Left forelimb (tissue), 1 donor: ENCODE data around the gene ATRX.
A peak's percentile ranks its signal among the peaks of the same experiment; 100 is the strongest.
"Not testable (repeated sequence)": the region's sequence is repeated elsewhere in the genome, so short reads cannot be mapped to it uniquely, and the experiment has no call there.

ENCODE experiments used
- DNase-seq: peaks from one replicate; pipeline ENCODE4 v3.0.0-alpha.2; 2018; ENCODE audit warnings: low spot score

The ATRX gene

GRCh38 chrX:77785486-77786364, at the start of gene ATRX:
Gene ATRX (minus strand): TSS chrX:77786216. CDS start chrX:77786001, 215 bp downstream.
- peak; percentile 83 for DNase-seq

DNA sequence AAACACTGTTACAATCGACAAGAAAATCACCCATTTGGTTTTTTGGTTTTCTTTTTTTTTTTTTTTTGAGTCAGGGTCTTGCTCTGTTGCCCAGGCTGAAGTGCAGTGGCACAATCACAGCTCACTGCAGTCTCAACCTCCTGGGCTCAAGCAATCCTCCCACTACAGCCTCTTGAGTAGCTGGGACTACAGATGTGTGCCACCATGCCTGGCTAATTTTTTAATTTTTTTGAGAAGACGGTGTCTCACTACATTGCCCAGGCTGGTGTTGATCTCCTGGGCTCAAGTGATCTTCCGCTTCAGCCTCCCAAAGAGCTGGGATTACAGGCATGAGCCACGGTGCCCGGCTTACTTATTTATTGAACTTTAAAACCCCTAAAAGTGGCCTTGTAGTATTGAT, 45.5 kb upstream of the ATRX start:
- DNase-seq, result not testable (repeated sequence)

DNA sequence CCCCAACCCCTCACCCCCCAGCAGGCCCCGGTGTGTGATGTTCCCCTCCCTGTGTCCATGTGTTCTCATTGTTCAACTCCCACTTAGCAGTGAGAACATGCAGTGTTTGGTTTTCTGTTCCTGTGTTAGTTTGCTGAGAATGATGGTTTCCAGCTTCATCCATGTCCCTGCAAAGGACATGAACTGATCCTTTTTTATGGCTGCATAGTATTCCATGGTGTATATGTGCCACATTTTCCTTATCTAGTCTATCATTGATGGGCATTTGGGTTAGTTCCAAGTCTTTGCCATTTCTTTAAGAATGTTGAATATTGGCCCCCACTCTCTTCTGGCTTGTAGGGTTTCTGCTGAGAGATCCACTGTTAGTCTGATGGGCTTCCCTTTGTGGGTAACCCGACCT, 36.0 kb upstream of the ATRX start:
- not testable (repeated sequence) for DNase-seq

DNA sequence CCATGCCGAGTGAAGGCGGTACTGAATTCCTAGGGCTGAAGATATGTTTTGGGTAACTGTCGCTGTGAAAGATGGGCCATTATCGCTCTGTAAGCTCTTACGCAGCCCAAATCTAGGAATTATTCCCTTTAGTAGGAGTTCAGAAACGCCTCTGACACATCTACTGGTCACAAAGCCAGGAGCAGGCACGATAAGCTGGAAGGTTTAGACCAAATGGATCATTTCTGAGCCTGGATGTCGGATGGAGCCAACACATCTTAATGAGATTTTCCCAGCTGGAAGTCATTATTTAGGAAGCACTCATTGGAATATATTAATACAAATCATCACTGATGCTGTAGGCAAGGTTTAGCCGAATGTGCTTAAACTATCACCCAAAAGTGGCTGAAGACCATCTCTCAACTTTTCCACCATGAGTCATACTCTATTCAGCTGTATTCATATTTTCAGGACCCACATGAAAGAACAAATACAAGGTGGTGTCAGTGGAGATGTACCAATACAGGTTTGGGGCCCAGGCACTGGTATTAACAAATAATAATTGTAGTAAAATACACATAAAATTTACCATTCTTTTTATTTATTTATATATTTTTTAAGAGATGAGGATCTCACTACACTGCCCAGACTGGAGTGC, 34.2 kb upstream of the ATRX start:
- DNase-seq, result no peak

DNA sequence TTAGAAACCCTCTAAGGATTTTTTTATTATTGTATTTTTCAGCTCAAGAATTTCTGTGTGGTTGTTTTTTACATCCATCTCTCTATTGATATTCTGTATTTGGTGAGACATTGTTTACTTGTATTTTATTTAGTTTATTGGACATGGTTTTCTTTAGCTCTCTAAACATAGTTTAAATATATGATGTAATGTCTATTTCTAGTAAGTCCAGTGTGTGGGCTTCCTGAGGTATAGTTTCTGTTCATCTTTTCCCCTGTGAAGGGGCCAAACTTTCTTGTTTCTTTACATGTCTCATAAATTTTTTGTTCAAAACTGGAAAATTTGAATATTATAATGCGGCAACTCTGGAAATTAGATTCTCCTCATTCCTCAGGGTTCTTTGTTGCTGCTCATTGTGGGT, 28.2 kb upstream of the ATRX start:
- no peak for DNase-seq

DNA sequence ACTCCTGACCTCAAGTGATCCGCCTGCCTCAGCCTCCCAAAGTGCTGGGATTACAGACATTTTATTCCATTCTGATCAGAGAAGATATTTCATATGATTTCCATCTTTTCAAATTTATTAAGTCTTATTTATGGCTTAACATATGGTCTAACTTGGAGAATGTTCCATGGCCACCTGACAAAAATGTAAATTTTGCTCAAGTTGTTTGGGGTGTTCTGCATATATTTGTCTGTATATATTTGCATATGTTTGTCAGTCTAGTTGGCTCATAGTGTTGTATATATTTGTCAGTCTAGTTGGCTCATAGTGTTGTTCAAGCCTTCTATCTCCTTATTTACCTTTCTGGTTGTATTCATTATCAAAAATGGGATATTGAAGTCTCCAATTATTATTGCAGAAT, 16.2 kb upstream of the ATRX start:
- no peak for DNase-seq

DNA sequence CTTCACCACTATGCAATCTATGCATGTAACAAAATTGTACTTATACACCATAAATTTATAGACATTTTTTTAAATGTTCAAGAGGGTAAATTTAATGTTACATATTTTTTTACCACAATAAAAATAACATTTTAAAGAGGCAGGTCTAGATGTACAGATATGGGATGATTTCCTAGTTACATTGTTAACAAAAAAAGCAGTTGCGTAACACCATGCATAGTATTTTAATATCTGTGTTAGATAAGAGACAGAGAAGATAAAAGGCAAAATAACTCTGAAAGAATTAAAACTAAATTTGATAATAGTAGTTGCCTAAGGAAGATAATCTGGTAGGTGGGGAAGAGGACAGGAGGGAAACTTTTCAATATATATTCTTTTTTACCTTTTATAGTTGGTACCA, 9.1 kb upstream of the ATRX start:
- no peak for DNase-seq

DNA sequence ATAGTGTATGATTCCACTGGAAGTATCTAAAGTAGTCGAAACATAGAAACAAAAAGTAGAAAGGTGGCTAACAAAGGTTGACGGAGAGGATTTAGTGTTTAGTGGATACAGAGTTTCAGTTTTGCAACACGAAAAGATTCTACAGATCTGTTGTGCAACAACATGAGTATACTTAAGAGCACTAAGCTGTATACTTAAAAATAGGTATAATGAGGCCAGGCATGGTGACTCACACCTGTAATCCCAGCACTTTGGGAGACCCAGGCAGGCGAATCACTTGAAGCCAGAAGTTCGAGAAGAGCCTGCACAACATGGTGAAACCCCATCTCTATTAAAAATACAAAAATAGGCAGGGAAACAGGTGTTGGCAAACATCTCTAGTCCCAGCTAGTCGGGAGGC, 7.9 kb upstream of the ATRX start:
- no peak for DNase-seq

- no peak for DNase-seq
These were observed 2.0 kb upstream of the ATRX start for GRCh38 chrX:77788050-77788449.

DNA sequence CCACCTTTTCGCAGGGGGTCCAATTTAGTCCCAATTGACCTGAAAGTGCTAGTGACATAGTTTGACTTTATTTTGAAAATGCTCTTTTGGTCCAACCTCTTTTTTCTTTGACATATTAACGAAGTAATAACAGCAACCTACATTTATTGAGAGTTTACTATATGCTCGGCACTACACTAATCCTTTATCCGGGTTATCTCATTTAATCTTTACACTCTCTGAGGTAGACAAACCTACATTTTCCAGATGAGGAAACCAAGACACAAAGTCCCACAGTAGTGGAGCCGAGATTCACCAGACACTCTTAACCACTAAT, 307 bp upstream of the ATRX start:
- no peak for DNase-seq

- DNase-seq, result no peak
These were observed 6.3 kb downstream of the ATRX start for GRCh38 chrX:77779695-77780094.

DNA sequence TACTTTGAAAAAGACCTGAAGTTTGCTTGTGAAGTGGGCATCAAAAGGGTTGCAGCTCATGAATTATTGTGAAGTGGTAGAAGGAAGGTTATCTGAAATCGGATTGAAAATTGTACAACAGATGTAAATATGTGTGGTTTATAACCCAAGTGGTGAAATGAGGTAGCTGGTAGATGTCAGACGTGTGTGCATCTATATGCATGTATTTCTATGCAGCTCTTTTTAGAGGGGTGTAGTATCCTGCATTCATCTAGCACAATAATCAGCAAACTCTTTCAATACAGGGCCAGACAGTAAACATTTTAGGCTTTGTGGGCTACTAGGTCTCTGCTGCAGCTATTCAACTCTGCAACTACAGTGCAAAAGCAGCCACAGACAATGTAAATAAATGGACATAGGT, 9.4 kb downstream of the ATRX start:
- no peak for DNase-seq

- no peak for DNase-seq
These were observed 14.4 kb downstream of the ATRX start for GRCh38 chrX:77771601-77772000.

- DNase-seq, result no peak
These were observed 17.2 kb downstream of the ATRX start for GRCh38 chrX:77768787-77769186.

GRCh38 chrX:77766212-77766611, 19.8 kb downstream of the ATRX start:
- not testable (repeated sequence) for DNase-seq

DNA sequence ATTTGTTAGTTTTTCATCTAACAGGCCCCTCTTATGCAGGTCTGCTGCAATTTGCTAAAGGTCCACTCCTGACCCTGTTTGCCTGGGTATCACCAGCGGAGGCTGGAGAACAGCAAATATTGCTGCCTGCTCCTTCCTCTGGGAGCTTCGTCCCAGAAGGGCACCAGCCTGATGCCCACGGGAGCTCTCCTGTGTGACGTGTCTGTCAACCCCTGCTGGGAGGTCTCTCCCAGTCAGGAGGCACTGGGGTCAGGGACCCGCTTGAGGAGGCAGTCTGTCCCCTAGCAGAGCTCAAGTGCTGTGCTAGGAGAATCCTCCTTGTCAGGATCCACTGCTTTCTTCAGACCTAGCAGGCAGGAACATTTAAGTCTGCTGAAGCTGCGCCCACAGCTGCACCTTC, 30.5 kb downstream of the ATRX start:
- DNase-seq, result no peak

DNA sequence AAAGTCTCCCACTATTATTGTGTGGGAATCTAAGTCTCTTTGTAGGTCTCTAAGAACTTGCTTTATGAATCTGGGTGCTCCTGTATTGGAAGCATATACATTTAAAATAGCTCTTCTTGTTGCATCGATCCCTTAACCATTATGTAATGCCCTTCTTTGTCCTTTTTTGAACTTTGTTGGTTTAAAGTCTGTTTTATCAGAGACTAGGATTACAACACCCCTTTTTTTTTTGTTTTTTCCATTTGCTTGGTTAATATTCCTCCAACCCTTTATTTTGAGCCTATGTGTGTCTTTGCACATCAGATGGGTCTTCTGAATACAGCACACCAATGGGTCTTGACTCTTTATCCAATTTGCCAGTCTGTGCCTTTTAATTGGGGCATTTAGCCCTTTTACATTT, 32.1 kb downstream of the ATRX start:
- DNase-seq, result not testable (repeated sequence)

GRCh38 chrX:77749695-77750094, 36.3 kb downstream of the ATRX start:
- DNase-seq, result no peak

DNA sequence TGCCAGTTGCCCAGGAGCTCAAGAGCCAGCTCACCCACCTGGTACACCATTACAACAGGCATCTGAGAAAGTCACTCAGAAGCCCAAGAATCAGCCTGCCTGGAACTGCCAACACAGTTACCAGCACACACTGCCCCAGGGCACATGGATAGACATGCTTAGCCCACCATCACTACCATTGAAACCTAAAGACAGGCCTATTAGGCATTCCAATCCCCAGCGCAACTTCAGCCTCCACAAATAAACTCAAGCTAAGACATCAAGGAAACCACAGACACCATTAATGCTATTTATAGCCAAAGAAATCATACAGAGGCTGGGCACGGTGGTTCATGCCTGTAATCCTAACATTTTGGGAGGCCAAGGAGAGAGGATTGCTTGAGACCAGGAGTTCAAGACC, 42.3 kb downstream of the ATRX start:
- no peak for DNase-seq

DNA sequence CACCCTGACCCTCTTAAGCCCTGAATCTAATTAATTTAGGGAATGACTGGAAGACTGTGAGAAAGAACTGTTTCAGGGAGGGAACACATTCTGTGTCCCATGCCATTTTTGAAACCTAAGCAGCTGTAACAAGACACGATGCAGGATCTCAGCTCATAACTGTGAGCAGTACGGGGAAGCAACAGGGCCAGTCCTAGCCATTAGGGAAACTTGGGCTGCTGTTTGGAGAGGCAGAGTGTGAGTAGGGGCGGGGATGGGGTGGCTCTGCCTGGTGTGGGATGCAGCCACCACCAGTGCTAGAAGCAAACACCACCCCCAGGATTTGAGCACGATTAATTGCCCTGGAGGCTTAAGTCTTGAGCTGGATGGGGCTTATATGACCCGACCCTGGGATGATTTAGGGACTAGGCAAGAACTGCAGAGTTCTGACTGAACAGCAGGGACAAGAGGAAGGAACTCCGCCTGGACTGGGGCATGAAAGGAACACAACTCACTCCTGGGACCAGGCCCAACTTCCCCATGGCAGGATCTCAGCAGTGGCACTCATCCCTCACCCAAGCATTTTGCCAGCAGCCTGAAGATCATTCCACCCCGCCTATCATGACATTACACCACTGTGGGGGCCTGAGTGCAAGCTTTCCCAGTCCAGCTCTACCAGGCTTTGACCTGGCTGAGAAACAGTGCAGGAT, 43.1 kb downstream of the ATRX start:
- no peak for DNase-seq

GRCh38 chrX:77740376-77740905, 45.6 kb downstream of the ATRX start:
- DNase-seq, result no peak

DNA sequence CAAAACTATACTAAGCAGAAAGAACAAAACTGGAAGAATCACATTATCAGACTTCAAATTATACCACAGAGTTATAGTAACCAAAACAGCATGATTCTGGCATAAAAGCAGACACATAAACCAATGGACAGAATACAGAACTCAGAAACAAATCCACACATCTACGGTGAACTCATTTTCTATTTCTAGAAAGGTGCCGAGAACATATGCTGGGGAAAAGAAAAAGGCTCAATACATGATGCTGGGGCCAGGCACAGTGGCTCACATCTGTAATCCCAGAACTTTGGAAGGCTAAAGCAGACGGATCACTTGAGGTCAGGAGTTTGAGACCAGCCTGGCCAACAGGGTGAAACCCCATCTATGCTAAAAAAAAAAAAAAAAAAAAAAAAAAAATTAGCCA, 52.7 kb downstream of the ATRX start:
- DNase-seq, result no peak
